SKM-1 treated with dmso at 0.1 percent for 144 hours (cell line): ENCODE measurements around the gene NWD2.
"Not testable (repeated sequence)": the region's sequence is repeated elsewhere in the genome, so short reads cannot be mapped to it uniquely, and the experiment has no call there.

Experiments
- DNase-seq: peaks from one replicate; lab custom pipeline; 2025; ENCODE audit not compliant: unreplicated experiment; lab: John Stamatoyannopoulos, UW

The NWD2 gene

GRCh38 chr4:37392521-37393255 lies 148.1 kb downstream of the NWD2 start:
- DNase-seq: peak; percentile 9

DNA sequence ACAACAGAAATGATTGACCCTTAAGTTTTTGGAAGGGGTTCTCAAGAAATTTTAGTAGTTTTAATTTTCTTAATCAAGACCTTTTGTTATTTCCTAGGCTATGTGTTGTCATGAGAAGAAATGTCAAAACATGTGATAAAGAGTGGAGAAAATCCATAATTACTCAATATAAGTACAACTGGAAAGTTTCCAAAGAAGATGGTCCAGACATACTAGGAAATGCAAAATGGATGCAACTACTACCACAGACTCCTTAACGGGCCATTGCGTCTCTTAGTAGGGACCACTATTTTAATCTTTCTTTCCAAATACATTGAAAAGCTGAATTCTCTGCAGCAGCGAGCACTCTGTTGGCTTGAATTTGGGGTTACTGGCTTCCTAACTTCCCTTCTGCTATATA lies 148.8 kb downstream of the NWD2 start:
- DNase-seq: no peak

DNA sequence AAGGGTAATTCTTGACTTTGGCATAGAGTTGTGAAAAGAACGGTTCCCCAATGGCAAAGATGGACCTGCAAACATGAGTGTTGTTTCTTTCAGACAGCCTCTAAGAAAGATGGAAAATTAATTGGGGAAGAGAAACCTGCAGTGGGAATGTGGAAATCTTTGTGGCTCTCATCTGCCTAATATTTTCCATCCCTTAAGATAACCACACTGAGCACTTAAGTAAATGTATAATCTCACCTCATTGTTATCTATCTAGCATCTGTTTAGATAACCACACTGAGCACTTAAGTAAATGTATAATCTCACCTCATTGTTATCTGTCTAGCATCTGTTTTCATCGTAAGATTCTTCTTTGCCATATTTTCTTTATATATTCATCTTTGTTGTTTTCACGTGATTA lies 149.3 kb downstream of the NWD2 start:
- DNase-seq: peak; percentile 42

- no peak for DNase-seq
These were observed 153.0 kb downstream of the NWD2 start for GRCh38 chr4:37397505-37397904.

DNA sequence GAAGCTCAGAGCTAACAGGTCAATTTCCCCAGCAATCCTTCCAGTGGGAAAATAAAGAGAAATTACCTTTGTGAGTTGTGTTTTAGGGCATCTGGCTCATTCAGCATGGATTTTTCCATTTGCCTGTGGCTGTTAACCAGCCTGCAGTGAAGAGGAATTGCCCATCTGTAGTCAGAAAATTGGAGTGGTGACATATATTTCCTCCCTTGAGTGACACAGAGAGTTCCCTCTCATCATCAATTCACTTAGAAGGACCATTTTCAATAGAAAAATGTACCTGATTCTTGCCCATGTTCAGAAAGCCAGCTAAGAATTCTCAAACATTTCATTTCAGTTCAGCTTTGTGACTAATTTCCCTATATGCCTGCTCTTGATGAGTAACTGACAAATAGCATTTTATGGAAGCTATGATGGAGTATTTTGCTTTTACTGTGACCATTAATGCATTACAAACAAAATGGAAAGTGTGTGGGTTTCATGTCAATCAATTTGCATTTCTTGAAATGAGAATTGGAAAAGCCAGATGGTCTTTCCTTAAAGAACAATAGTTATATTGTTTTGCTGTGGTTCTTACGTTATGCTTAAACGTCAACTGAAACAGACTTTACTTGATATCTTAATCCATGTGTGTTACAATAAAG lies 155.8 kb downstream of the NWD2 start:
- DNase-seq: no peak

DNA sequence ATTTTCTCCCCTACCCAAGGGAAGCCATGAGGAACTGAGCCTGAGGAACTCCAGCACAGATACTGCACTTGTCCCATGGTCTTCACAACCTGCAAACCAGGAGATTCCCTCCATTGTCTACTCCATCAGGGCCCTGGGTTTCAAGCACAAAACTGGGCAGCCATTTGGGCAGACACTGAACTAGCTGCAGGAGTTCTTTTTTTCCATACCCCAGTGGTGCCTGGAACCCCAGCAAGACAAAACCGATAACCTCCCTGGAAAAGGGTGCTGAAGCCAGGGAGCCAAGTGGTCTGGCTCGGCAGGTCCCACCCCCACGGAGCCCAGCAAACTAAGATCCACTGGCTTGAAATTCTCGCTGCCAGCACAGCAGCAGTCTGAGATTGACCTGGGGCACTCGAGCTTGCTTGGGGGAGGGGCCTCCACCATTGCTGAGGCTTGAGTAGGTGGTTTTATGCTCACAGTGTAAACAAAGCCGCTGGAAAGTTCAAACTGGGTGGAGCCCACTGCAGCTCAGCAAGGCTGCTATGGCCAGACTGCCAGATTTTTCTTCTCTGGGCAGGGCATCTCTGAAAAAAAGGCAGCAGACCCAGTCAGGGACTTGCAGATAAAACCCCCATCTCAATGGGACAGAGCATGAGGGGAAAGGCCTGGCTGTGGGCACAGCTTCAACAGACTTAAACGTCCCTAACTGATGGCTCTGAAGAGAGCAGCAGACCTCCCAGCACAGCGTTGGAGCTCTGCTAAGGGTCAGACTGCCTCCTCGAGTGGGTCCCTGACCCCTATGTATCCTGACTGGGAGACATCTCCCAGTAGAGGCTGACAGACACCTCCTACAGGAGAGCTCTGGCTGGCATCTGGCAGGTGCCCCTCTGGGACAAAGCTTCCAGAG lies 163.6 kb downstream of the NWD2 start:
- DNase-seq: not testable (repeated sequence)

GRCh38 chr4:37413612-37414011 lies 169.1 kb downstream of the NWD2 start:
- not testable (repeated sequence) for DNase-seq

GRCh38 chr4:37415845-37416369 lies 171.4 kb downstream of the NWD2 start:
- no peak for DNase-seq

GRCh38 chr4:37421614-37422013 lies 177.1 kb downstream of the NWD2 start:
- no peak for DNase-seq

DNA sequence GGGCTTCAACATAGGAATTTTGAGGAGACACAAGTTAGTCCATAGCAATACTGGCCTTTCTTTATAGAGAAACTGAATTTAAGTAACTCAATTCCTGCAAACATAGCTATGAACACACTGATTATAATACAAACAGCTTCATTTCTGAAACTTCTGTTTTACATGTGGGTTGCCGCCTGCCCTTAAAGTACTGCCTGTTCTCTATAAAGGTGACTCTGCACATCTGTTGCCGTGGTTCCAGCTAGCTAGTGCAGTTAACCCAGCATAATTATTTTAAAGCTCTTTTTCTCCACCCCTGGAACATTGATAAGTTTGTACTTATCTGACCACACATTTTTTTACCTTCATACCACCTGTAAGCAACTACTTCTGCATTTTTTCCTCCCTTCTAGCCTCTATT lies 177.6 kb downstream of the NWD2 start:
- no peak for DNase-seq

- DNase-seq: no peak
These were observed 178.1 kb downstream of the NWD2 start for GRCh38 chr4:37422638-37423037.

DNA sequence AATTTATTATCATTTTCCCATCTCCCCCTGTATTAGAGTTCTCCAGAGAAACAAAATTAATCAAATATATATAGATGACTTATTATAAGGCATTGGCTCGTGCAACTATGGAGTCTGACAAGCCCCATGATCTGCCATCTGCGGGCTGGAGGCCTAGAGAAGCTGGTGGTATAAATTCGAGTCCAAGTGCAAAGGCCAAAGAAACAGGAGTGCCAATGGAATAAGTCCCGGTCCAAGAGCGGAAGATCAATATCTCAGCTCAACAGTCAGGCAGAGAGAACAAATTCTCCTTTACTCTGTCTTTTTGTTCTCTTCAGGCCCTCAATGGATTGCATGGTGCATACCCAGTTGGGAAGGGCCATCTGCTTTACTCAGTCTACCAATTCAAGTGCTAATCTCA lies 178.8 kb downstream of the NWD2 start:
- no peak for DNase-seq

GRCh38 chr4:37424753-37425152 lies 180.2 kb downstream of the NWD2 start:
- DNase-seq: no peak

GRCh38 chr4:37425857-37426256 lies 181.3 kb downstream of the NWD2 start:
- DNase-seq: no peak

GRCh38 chr4:37427193-37427592 lies 182.7 kb downstream of the NWD2 start:
- DNase-seq: no peak

GRCh38 chr4:37429906-37430305 lies 185.4 kb downstream of the NWD2 start:
- no peak for DNase-seq

GRCh38 chr4:37430718-37431416 lies 186.3 kb downstream of the NWD2 start:
- no peak for DNase-seq

DNA sequence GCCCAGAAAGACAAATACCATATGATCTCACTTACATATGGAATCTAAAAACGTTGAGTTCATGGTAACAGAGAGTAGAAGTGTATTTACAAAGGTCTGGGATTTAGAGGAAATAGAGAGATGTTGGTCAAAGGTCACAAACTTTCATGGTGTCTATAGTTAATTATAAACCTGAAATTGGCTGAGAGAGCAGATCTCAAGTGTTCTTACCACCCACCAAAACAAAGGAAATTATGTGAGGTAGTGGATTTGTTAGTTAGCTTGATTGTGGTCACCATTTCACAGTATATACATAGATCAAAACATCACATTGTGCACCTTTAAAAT lies 186.8 kb downstream of the NWD2 start:
- DNase-seq: no peak

GRCh38 chr4:37434469-37434868 lies 189.9 kb downstream of the NWD2 start:
- DNase-seq: no peak

DNA sequence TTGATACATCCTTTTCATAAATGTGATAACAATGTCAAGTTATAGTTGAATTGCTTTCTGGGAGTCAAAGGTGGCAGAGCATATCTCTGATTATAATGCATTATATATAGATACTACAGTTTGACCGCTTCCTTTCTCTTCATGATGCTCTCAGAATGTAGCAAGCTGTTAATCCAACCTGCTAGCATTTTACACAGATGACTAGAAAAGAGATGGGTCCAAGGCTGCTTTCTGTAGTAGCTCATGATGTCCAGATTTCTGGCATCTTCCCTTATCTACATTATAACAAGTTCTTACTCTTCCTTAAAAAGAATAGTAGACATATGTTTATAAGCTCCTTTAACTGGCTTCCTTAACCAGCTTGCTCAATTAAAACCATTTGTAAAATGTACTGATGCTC lies 192.0 kb downstream of the NWD2 start:
- no peak for DNase-seq

- no peak for DNase-seq
These were observed 192.6 kb downstream of the NWD2 start for GRCh38 chr4:37437163-37437562.
